ENCODE results near the gene TEKT2. TPM values are rescaled to one million over a fixed set of nuclear protein-coding genes. Genes with fewer than 3 reads are reported as not detected.

The TEKT2 gene
- polyA plus RNA-seq, 2 of the 4 experiments (the other 2 are of a cell fraction) = 0.08 TPM; not detected in 1

DNA sequence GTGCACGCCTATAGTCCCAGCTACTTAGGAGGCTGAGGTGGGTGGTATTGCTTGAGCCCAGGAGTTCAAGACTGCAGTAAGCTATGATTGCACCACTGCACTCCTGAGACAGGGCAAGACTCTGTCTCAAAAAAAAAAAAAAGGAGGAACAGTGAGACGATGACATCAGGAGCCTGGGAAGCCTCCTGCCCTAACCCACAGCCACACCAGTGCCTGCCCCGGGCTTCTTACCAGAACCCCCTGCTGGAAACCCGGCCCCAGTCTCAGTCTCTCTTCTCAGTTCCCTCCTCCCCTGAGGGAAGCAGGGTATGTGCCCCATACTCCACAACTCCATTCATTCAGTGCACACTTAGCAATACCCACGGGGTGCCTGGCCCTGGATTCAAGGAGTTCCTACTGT, 32.0 kb downstream of the TEKT2 start:
- Histone ChIP-seq H3K4me1 (no peaks in the 10 kb centered on the region), H3K27ac (no peak overlapping the region), H3K4me3 (no peak overlapping the region), H3K4me2 (no peak overlapping the region), H3K9me3 (no peaks in the 10 kb centered on the region)
- 62% methylated on average over 5 of the region's 5 CpGs for WGBS (ENCODE audit: missing lambda C conversion rate)
- ATAC-seq (no peak; a peak in 1 of 6 replicates), DNase-seq (ENCODE audit: low read depth in 1 of 2, low spot score in 1 of 2) (no peak), FAIRE-seq (no peak)
- CTCF ChIA-PET = interaction anchor here (1.2 to 8.0 kb wide), 4 partner anchors 16 to 72 kb away, joined by 3 to 49 read pairs (median 8); no protein-coding TSS in a partner anchor
- TF ChIP-seq, protein P1, sequence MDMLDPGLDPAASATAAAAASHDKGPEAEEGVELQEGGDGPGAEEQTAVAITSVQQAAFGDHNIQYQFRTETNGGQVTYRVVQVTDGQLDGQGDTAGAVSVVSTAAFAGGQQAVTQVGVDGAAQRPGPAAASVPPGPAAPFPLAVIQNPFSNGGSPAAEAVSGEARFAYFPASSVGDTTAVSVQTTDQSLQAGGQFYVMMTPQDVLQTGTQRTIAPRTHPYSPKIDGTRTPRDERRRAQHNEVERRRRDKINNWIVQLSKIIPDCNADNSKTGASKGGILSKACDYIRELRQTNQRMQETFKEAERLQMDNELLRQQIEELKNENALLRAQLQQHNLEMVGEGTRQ (IDR thresholded peaks at IDR 0.05) = no peak
- TF ChIP-seq BHLHE40 (IDR thresholded peaks at IDR 0.05; ENCODE audit: low read depth, low read length) = no peak
- TF ChIP-seq MAFK (IDR thresholded peaks at IDR 0.05; ENCODE audit: partially characterized antibody) = no peak
- TF ChIP-seq MYC (IDR thresholded peaks at IDR 0.05; ENCODE audit: borderline replicate concordance, low read length) = no peak
- no peak for TF ChIP-seq RCOR1 (IDR thresholded peaks at IDR 0.05; ENCODE audit: low read depth, low read length)
- no peak for TF ChIP-seq CHD4 (IDR thresholded peaks at IDR 0.05; ENCODE audit: borderline replicate concordance)
- no peak for TF ChIP-seq PBX3 (IDR thresholded peaks at IDR 0.05)
- TF ChIP-seq EP300 (IDR thresholded peaks at IDR 0.05) = no peak
- TF ChIP-seq RFX5 (IDR thresholded peaks at IDR 0.05) = no peak
- TF ChIP-seq NPAS2 (CRISPR knock-in tag; IDR thresholded peaks at IDR 0.05; ENCODE audit: borderline replicate concordance) = no peak
- no peak for TF ChIP-seq POLR2AphosphoS2 (conservative IDR thresholded peaks at IDR 0.05; ENCODE audit: low read length)
- no peak for TF ChIP-seq TP53 (CRISPR knock-in tag; IDR thresholded peaks at IDR 0.05)
- no peak for TF ChIP-seq EHMT2 (IDR thresholded peaks at IDR 0.05; ENCODE audit: low read depth)
- TF ChIP-seq HEYL (CRISPR knock-in tag; IDR thresholded peaks at IDR 0.05) = no peak
- no peak for TF ChIP-seq KDM5A (IDR thresholded peaks at IDR 0.05)
- TF ChIP-seq GATA3 (IDR thresholded peaks at IDR 0.05; ENCODE audit: borderline replicate concordance) = no peak
- TF ChIP-seq, protein P2, sequence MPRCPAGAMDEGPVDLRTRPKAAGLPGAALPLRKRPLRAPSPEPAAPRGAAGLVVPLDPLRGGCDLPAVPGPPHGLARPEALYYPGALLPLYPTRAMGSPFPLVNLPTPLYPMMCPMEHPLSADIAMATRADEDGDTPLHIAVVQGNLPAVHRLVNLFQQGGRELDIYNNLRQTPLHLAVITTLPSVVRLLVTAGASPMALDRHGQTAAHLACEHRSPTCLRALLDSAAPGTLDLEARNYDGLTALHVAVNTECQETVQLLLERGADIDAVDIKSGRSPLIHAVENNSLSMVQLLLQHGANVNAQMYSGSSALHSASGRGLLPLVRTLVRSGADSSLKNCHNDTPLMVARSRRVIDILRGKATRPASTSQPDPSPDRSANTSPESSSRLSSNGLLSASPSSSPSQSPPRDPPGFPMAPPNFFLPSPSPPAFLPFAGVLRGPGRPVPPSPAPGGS (IDR thresholded peaks at IDR 0.05) = no peak
- POLR2A ChIA-PET = no interaction called here

DNA sequence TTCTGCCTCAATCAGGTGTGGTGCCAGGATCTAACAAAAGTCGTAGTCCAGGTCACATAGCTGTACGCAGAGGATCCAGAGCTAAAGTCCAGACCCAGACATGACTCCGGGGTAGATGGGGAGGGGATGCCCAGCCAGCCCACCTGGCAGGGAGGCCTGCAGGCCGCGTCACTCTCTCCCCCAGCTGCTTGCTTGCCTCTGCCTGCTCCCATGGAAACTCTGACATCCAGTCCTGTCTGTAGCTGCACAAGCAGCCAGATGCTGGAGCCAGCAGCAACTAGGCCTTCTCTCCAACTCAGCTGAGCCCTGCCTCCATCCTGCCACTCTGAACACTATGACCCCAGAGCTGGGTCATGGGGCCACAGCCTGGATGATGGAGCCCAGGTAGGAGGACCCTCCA, 33.0 kb downstream of the TEKT2 start:
- no CpG with 5 or more reads among the region's 5 CpGs for WGBS (ENCODE audit: missing lambda C conversion rate)
- CTCF ChIA-PET = interaction anchor here (0.9 to 8.0 kb wide), 7 partner anchors 10 to 71 kb away, joined by 3 to 49 read pairs (median 4); no protein-coding TSS in a partner anchor
- H3K4me3 ChIP-seq = no peak overlapping the region
- ATAC-seq (0 out of 6 replicates have a peak, but pooled peaks of 1 of the 2 experiments have one; percentile 18), DNase-seq (ENCODE audit: low read depth in 1 of 2, low spot score in 1 of 2) (no peak), FAIRE-seq (no peak)
- no peaks in the 10 kb centered on the region for H3K9me3 ChIP-seq
- no peak overlapping the region for H3K4me2 ChIP-seq
- H3K4me1 ChIP-seq = no peaks in the 10 kb centered on the region
- POLR2A ChIA-PET = interaction anchor here (0.5 kb wide), 1 partner anchor 17 kb away, joined by 4 read pairs; no protein-coding TSS in a partner anchor
- TF ChIP-seq BHLHE40 (IDR thresholded peaks at IDR 0.05; ENCODE audit: low read depth, low read length) (no peak), HDAC2 (IDR thresholded peaks at IDR 0.05) (no peak), MAX (IDR thresholded peaks at IDR 0.05) (no peak)
- no peak overlapping the region for H3K27ac ChIP-seq

DNA sequence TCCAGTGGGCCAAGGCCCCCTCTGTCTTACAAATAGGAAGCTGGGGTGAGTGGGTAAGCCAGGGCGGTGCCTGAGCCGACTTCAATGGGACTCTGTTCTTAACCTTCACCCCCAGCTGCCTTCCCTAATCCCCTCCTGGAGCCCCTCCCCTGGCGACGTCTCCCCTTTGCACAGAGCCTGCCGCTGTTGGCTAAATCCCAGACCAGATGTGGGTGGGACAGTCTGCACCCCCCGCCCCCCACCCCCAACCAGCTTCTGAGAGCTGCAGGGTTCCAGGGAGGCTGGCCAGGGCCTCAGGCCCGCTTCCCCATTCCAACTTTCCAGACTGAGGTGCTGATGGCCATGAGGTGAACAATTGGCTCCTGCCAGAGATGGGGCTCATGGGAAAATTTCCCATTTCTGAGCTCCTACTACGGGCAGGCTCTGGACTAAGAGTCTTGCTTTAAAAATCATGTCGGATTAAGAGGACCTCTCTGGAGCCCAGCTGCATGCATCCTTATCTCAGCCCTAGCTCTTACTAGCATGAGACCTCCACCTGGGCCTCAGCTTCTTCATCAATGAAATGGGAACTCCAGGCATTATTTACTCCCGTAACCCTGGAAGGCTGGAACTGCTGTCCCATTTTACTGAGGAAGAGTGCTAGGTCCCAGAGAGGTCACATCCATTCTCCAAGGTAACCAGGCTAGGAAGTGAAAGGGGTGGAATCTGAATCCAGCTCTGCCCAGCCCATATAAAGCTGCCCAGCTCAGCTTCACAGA, 34.7 kb downstream of the TEKT2 start:
- no peak overlapping the region for H3K4me3 ChIP-seq
- TF ChIP-seq, protein P2 (IDR thresholded peaks at IDR 0.05) = no peak
- TF ChIP-seq FOSL2 (IDR thresholded peaks at IDR 0.05) (no peak), FOSL2 (CRISPR knock-in tag; IDR thresholded peaks at IDR 0.05) (no peak), POLR2A (IDR thresholded peaks at IDR 0.05; ENCODE audit: low read length) (no peak), ZSCAN20 (CRISPR knock-in tag; IDR thresholded peaks at IDR 0.05) (no peak), EHF (CRISPR knock-in tag; IDR thresholded peaks at IDR 0.05) (no peak), RFX5 (IDR thresholded peaks at IDR 0.05) (no peak)
- DNase-seq (ENCODE audit: low read depth in 1 of 2, low spot score in 1 of 2) = no peak
- H3K27ac ChIP-seq = no peak overlapping the region
- H3K4me2 ChIP-seq = no peak overlapping the region
- H3K4me1 ChIP-seq = no peaks in the 10 kb centered on the region
- POLR2A ChIA-PET = no interaction called here
- CTCF ChIA-PET = interaction anchor here (0.6 to 8.0 kb wide), 8 partner anchors 8 to 70 kb away, joined by 3 to 49 read pairs (median 3); no protein-coding TSS in a partner anchor
- 82% methylated on average over 5 of the region's 10 CpGs for WGBS (ENCODE audit: missing lambda C conversion rate)
- ATAC-seq = no peak
- no peak for FAIRE-seq
- H3K9me3 ChIP-seq = no peaks in the 10 kb centered on the region
